Measurements from ENCODE around the gene ERBB4. TPM values are rescaled to one million over a fixed set of nuclear protein-coding genes. Genes with fewer than 3 reads are reported as not detected.

The ERBB4 gene
- total RNA-seq, 1 experiment from 2014 or later = 0.04 TPM

DNA sequence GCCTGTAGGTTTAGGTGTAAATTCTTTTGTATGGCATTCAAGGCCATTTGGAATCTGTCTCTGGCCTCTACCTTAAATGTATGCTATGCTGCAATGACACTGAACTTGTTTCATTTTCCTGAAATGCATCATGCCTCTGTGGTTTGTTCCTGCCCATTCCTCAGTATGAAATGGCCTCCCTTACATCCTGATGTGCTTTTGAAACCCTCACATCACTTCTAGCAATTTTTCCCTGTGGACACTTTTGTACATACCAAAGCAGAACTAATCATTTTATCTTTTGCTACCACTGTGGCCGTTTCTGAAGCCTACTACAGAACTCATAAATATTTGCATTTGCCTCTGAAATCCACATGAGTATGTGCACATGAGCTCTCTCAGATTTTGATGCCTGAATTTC is 557.2 kb downstream of the ERBB4 start:
- Histone ChIP-seq H4K5ac (ENCODE audit: insufficient read length, low read depth, low read length) (no peak overlapping the region), H2BK20ac (ENCODE audit: low read depth, low read length, poor library complexity, severe bottlenecking) (no peak overlapping the region), H3K14ac (ENCODE audit: insufficient read depth, low read length) (no peak overlapping the region), H2BK12ac (ENCODE audit: insufficient read length, low read depth, low read length) (no peak overlapping the region), H3K27ac (ENCODE audit: insufficient read length, low read depth, low read length) (no peak overlapping the region), H3T11ph (ENCODE audit: low read length) (no peak overlapping the region), H3K18ac (ENCODE audit: insufficient read length, low read depth, low read length) (no peak overlapping the region), H4K8ac (replicated peaks; ENCODE audit: insufficient read length, low read depth, low read length) (no peak overlapping the region), H4K91ac (ENCODE audit: insufficient read length, low read depth, low read length) (no peak overlapping the region), H2AK5ac (ENCODE audit: insufficient read length, low read length) (no peak overlapping the region), H3K56ac (ENCODE audit: insufficient read length, low read depth, low read length) (no peak overlapping the region), H3K79me2 (ENCODE audit: insufficient read depth, low read length) (no peaks in the 10 kb centered on the region), H3K23ac (ENCODE audit: insufficient read length, low read depth, low read length) (no peak overlapping the region), H3K27me3 (ENCODE audit: insufficient read depth, low read length) (no peaks in the 10 kb centered on the region), H2AFZ (ENCODE audit: low read length) (no peak overlapping the region), H2BK120ac (ENCODE audit: low read depth, low read length, poor library complexity, severe bottlenecking) (no peak overlapping the region), H4K20me1 (ENCODE audit: control insufficient read depth, insufficient read depth, insufficient read length) (no peaks in the 10 kb centered on the region), H3K79me1 (ENCODE audit: insufficient read depth, low read depth, low read length, poor library complexity, severe bottlenecking) (no peaks in the 10 kb centered on the region), H3K23me2 (ENCODE audit: insufficient read length, low read depth, low read length, poor library complexity, severe bottlenecking) (no peaks in the 10 kb centered on the region), H2BK5ac (ENCODE audit: insufficient read length, low read length) (no peak overlapping the region), H3K9me3 (ENCODE audit: control insufficient read depth, low read depth, low read length) (no peaks in the 10 kb centered on the region), H2BK15ac (ENCODE audit: low read depth, low read length) (no peak overlapping the region), H3K9ac (ENCODE audit: extremely low read depth, insufficient read length, low read length) (no peak overlapping the region), H3K4me1 (ENCODE audit: insufficient read depth, low read length) (no peaks in the 10 kb centered on the region), H3K4ac (ENCODE audit: low read depth, low read length) (no peak overlapping the region), H3K4me2 (ENCODE audit: insufficient read depth, insufficient read length, low read length) (no peak overlapping the region)
- TF ChIP-seq CTCF (conservative IDR thresholded peaks at IDR 0.05) = no peak
- Mint-ChIP-seq H3K9me3 (no peaks in the 10 kb centered on the region), H3K36me3 (ENCODE audit: insufficient read depth in 1 of 3, low read depth in 3 of 3) (no peaks in the 10 kb centered on the region), H3K4me1 (no peaks in the 10 kb centered on the region), H3K27ac (peak overlapping the region in 1 of 3 experiments; percentile 45; a peak in 1 of 7 replicates), H3K27me3 (ENCODE audit: low read depth) (no peaks in the 10 kb centered on the region), H3K4me3 (no peak overlapping the region)
- no CpG with 5 or more reads among the region's 1 CpG for WGBS (ENCODE audit: extremely low coverage, insufficient read length, low lambda C conversion rate)
- no peak for DNase-seq

Data from H9 (cell line).